Central memory CD8-positive, alpha-beta T cell (primary cell): ENCODE results near the gene DENND1A.

Experiments
- ATAC-seq: fragments of 150-1000 bp; cut with Tn5 transposase; replicated peaks from 2 replicates; pipeline ENCODE4 v1.10.0; 2022; ENCODE audit warnings: mild to moderate bottlenecking, moderate FRiP score, moderate number of reproducible peaks; ENCODE audit not compliant: poor library complexity, severe bottlenecking; ENCODE audit errors: extremely low read depth
- DNase-seq, 2 donors: peaks; one replicate each; pipeline ENCODE4 v3.0.0; 2021; ENCODE audit warnings: low spot score in 2 of 2
- H3K27ac Mint-ChIP-seq: one replicate; pipeline ENCODE4 v1.8.0; 2022; ENCODE audit warnings: low read depth, mild to moderate bottlenecking, moderate library complexity, mixed read lengths
- H3K27me3 Mint-ChIP-seq: one replicate; pipeline ENCODE4 v1.8.0; 2022; ENCODE audit warnings: mixed read lengths
- H3K36me3 Mint-ChIP-seq: one replicate; pipeline ENCODE4 v1.8.0; 2022; ENCODE audit warnings: mild to moderate bottlenecking, moderate library complexity, mixed read lengths; ENCODE audit not compliant: insufficient read depth
- H3K4me1 Mint-ChIP-seq: one replicate; pipeline ENCODE4 v1.8.0; 2022; ENCODE audit warnings: mixed read lengths
- H3K4me3 Mint-ChIP-seq: one replicate; pipeline ENCODE4 v1.8.0; 2022; ENCODE audit warnings: mild to moderate bottlenecking, moderate library complexity, mixed read lengths
- H3K9me3 Mint-ChIP-seq: one replicate; pipeline ENCODE4 v1.8.0; 2022; ENCODE audit warnings: mixed read lengths

The DENND1A gene

GRCh38 chr9:123756484-123757106, 173.3 kb downstream of the DENND1A start:
- H3K9me3 Mint-ChIP-seq, result no peaks in the 10 kb centered on the region
- H3K36me3 Mint-ChIP-seq, result no peaks in the 10 kb centered on the region
- H3K27ac Mint-ChIP-seq, result no peak overlapping the region
- H3K4me3 Mint-ChIP-seq, result no peak overlapping the region
- no peaks in the 10 kb centered on the region for H3K27me3 Mint-ChIP-seq
- DNase-seq (no peak), ATAC-seq (no peak)
- H3K4me1 Mint-ChIP-seq, result no peaks in the 10 kb centered on the region

GRCh38 chr9:123753669-123754258, 176.2 kb downstream of the DENND1A start:
- H3K9me3 Mint-ChIP-seq, result no peaks in the 10 kb centered on the region
- H3K4me3 Mint-ChIP-seq, result no peak overlapping the region
- DNase-seq (no peak), ATAC-seq (no peak)
- no peak overlapping the region for H3K27ac Mint-ChIP-seq
- no peaks in the 10 kb centered on the region for H3K27me3 Mint-ChIP-seq
- H3K36me3 Mint-ChIP-seq, result no peaks in the 10 kb centered on the region
- no peaks in the 10 kb centered on the region for H3K4me1 Mint-ChIP-seq

GRCh38 chr9:123753016-123753415, 176.9 kb downstream of the DENND1A start:
- ATAC-seq, result no peak
- no peak for DNase-seq
- Mint-ChIP-seq H3K9me3 (no peaks in the 10 kb centered on the region), H3K4me1 (no peaks in the 10 kb centered on the region), H3K27me3 (no peaks in the 10 kb centered on the region), H3K36me3 (no peaks in the 10 kb centered on the region), H3K4me3 (no peak overlapping the region), H3K27ac (no peak overlapping the region)

- no peak overlapping the region for H3K4me3 Mint-ChIP-seq
- no peak for DNase-seq
- no peak overlapping the region for H3K27ac Mint-ChIP-seq
- no peaks in the 10 kb centered on the region for H3K9me3 Mint-ChIP-seq
- no peaks in the 10 kb centered on the region for H3K27me3 Mint-ChIP-seq
- H3K4me1 Mint-ChIP-seq, result no peaks in the 10 kb centered on the region
- no peak for ATAC-seq
- H3K36me3 Mint-ChIP-seq, result no peaks in the 10 kb centered on the region
These were observed 180.2 kb downstream of the DENND1A start for GRCh38 chr9:123749580-123750202.

GRCh38 chr9:123746765-123747164, 183.2 kb downstream of the DENND1A start:
- H3K4me3 Mint-ChIP-seq, result no peak overlapping the region

GRCh38 chr9:123745933-123746332, 184.0 kb downstream of the DENND1A start:
- H3K4me1 Mint-ChIP-seq, result no peaks in the 10 kb centered on the region
- no peaks in the 10 kb centered on the region for H3K36me3 Mint-ChIP-seq
- no peak for ATAC-seq

More at GRCh38 chr9:123746765-123747164, 183.2 kb downstream of the DENND1A start:
- ATAC-seq (no peak), DNase-seq (no peak)
- Mint-ChIP-seq H3K36me3 (no peaks in the 10 kb centered on the region), H3K4me1 (no peaks in the 10 kb centered on the region), H3K27me3 (no peaks in the 10 kb centered on the region), H3K9me3 (no peaks in the 10 kb centered on the region), H3K27ac (no peak overlapping the region)

GRCh38 chr9:123745451-123745850, 184.5 kb downstream of the DENND1A start:
- no peaks in the 10 kb centered on the region for H3K36me3 Mint-ChIP-seq
- DNase-seq, result no peak
- no peaks in the 10 kb centered on the region for H3K9me3 Mint-ChIP-seq
- H3K27ac Mint-ChIP-seq, result no peak overlapping the region
- H3K4me1 Mint-ChIP-seq, result no peaks in the 10 kb centered on the region
- no peaks in the 10 kb centered on the region for H3K27me3 Mint-ChIP-seq
- no peak overlapping the region for H3K4me3 Mint-ChIP-seq
- ATAC-seq, result no peak

More at GRCh38 chr9:123745933-123746332, 184.0 kb downstream of the DENND1A start:
- DNase-seq, result no peak
- H3K4me3 Mint-ChIP-seq, result no peak overlapping the region
- H3K27me3 Mint-ChIP-seq, result no peaks in the 10 kb centered on the region
- no peaks in the 10 kb centered on the region for H3K9me3 Mint-ChIP-seq
- no peak overlapping the region for H3K27ac Mint-ChIP-seq

- ATAC-seq (no peak), DNase-seq (no peak)
- no peak overlapping the region for H3K4me3 Mint-ChIP-seq
- H3K27me3 Mint-ChIP-seq, result no peaks in the 10 kb centered on the region
- no peaks in the 10 kb centered on the region for H3K9me3 Mint-ChIP-seq
- H3K27ac Mint-ChIP-seq, result no peak overlapping the region
- H3K4me1 Mint-ChIP-seq, result no peaks in the 10 kb centered on the region
- peaks cover 1% of the 10 kb centered on the region for H3K36me3 Mint-ChIP-seq
These were observed 186.2 kb downstream of the DENND1A start for GRCh38 chr9:123743737-123744136.

- H3K27ac Mint-ChIP-seq, result no peak overlapping the region
- ATAC-seq (no peak), DNase-seq (no peak)
- H3K4me1 Mint-ChIP-seq, result no peaks in the 10 kb centered on the region
- peaks cover 1% of the 10 kb centered on the region for H3K36me3 Mint-ChIP-seq
- no peak overlapping the region for H3K4me3 Mint-ChIP-seq
- no peaks in the 10 kb centered on the region for H3K9me3 Mint-ChIP-seq
- H3K27me3 Mint-ChIP-seq, result no peaks in the 10 kb centered on the region
These were observed 187.7 kb downstream of the DENND1A start for GRCh38 chr9:123742009-123742767.

- ATAC-seq (no peak), DNase-seq (no peak)
- no peak overlapping the region for H3K4me3 Mint-ChIP-seq
- H3K27ac Mint-ChIP-seq, result no peak overlapping the region
- no peaks in the 10 kb centered on the region for H3K9me3 Mint-ChIP-seq
- H3K4me1 Mint-ChIP-seq, result no peaks in the 10 kb centered on the region
- peaks cover 1% of the 10 kb centered on the region for H3K36me3 Mint-ChIP-seq
- H3K27me3 Mint-ChIP-seq, result no peaks in the 10 kb centered on the region
These were observed 188.7 kb downstream of the DENND1A start for GRCh38 chr9:123741214-123741613.

GRCh38 chr9:123739902-123740301, 190.0 kb downstream of the DENND1A start:
- no peaks in the 10 kb centered on the region for H3K4me1 Mint-ChIP-seq
- no peak for ATAC-seq
- peaks cover 1% of the 10 kb centered on the region for H3K36me3 Mint-ChIP-seq
- no peaks in the 10 kb centered on the region for H3K27me3 Mint-ChIP-seq
- no peak overlapping the region for H3K4me3 Mint-ChIP-seq
- no peak overlapping the region for H3K27ac Mint-ChIP-seq
- DNase-seq, result no peak
- H3K9me3 Mint-ChIP-seq, result no peaks in the 10 kb centered on the region

- Mint-ChIP-seq H3K27me3 (no peaks in the 10 kb centered on the region), H3K4me1 (no peaks in the 10 kb centered on the region), H3K4me3 (no peak overlapping the region), H3K36me3 (peaks cover 1% of the 10 kb centered on the region), H3K27ac (no peak overlapping the region), H3K9me3 (no peaks in the 10 kb centered on the region)
- no peak for ATAC-seq
- DNase-seq, result no peak
These were observed 190.5 kb downstream of the DENND1A start for GRCh38 chr9:123739387-123739786.
